Measurements from ENCODE around the gene RHBDL1.
A peak's percentile ranks its signal among the peaks of the same experiment; 100 is the strongest.

RHBDL1 gene

GRCh38 chr16:636206-637080, 39.0 kb upstream of the RHBDL1 start, which contains the start of gene METTL26:
Gene METTL26, minus strand, starts transcription at chr16:636305. Its CDS starts 15 bp downstream, at chr16:636290.
- H3K4me1 Mint-ChIP-seq: peaks cover 7% of the 10 kb centered on the region
- peak within 1 kb of the TSS; percentile 96 to 97 (median 96) for H3K4me3 Mint-ChIP-seq
- H3K36me3 Mint-ChIP-seq (ENCODE audit: low read depth): no peaks in the 10 kb centered on the region
- H3K9me3 Mint-ChIP-seq: no peaks in the 10 kb centered on the region
- peak within 1 kb of the TSS; percentile 95 to 98 (median 98) for H3K27ac Mint-ChIP-seq
- peaks cover 5% of the 10 kb centered on the region for H3K27me3 Mint-ChIP-seq (ENCODE audit: low read depth)
- TF ChIP-seq, protein P1, sequence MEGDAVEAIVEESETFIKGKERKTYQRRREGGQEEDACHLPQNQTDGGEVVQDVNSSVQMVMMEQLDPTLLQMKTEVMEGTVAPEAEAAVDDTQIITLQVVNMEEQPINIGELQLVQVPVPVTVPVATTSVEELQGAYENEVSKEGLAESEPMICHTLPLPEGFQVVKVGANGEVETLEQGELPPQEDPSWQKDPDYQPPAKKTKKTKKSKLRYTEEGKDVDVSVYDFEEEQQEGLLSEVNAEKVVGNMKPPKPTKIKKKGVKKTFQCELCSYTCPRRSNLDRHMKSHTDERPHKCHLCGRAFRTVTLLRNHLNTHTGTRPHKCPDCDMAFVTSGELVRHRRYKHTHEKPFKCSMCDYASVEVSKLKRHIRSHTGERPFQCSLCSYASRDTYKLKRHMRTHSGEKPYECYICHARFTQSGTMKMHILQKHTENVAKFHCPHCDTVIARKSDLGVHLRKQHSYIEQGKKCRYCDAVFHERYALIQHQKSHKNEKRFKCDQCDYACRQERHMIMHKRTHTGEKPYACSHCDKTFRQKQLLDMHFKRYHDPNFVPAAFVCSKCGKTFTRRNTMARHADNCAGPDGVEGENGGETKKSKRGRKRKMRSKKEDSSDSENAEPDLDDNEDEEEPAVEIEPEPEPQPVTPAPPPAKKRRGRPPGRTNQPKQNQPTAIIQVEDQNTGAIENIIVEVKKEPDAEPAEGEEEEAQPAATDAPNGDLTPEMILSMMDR (IDR thresholded peaks at IDR 0.05; ENCODE audit: unreplicated experiment in 3 of 3): no peak

GRCh38 chr16:637081-638018, 38.1 kb upstream of the RHBDL1 start:
- peak overlapping the region; percentile 96 to 97 (median 96) for H3K4me3 Mint-ChIP-seq
- peak overlapping the region; percentile 95 to 98 (median 98) for H3K27ac Mint-ChIP-seq
- H3K27me3 Mint-ChIP-seq (ENCODE audit: low read depth): peaks cover 5% of the 10 kb centered on the region
- TF ChIP-seq, protein P1 (IDR thresholded peaks at IDR 0.05; ENCODE audit: unreplicated experiment in 3 of 3): no peak
- peaks cover 3% of the 10 kb centered on the region for H3K4me1 Mint-ChIP-seq
- H3K9me3 Mint-ChIP-seq: no peaks in the 10 kb centered on the region
- H3K36me3 Mint-ChIP-seq (ENCODE audit: low read depth): no peaks in the 10 kb centered on the region

DNA sequence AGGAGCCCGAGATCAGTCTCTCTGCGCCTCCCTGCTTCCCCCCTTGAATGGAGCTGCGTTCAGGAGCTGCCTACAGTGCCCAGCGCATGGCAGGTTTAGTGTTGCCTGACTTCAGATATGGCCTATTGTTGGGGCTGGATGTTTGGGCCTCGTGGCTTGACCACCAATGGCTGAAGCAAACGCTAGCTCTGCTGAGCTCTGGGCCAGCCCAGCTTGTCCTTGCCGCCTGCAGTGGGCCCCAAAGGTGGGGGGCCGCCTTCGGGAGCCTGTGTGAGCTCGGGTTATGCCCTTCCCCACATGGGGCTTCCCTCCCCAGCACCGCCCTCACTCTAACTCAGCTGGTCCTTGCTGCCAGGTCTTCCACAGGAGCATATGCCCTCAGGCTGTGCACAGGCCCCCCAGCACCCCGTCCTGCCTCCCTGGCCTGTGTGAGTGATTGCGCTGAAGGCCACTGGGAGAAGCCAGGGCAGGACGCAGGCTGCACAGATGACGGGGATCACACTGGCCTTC, 37.4 kb upstream of the RHBDL1 start:
- peaks cover 3% of the 10 kb centered on the region for H3K4me1 Mint-ChIP-seq
- peak overlapping the region; percentile 67 to 76 (median 68) for H3K4me3 Mint-ChIP-seq
- H3K36me3 Mint-ChIP-seq (ENCODE audit: low read depth): no peaks in the 10 kb centered on the region
- H3K27ac Mint-ChIP-seq: peak overlapping the region in 2 of 3 experiments; percentile 7 to 60
- TF ChIP-seq, protein P1 (IDR thresholded peaks at IDR 0.05; ENCODE audit: unreplicated experiment in 3 of 3): no peak
- H3K9me3 Mint-ChIP-seq: no peaks in the 10 kb centered on the region
- peaks cover 5% of the 10 kb centered on the region for H3K27me3 Mint-ChIP-seq (ENCODE audit: low read depth)

DNA sequence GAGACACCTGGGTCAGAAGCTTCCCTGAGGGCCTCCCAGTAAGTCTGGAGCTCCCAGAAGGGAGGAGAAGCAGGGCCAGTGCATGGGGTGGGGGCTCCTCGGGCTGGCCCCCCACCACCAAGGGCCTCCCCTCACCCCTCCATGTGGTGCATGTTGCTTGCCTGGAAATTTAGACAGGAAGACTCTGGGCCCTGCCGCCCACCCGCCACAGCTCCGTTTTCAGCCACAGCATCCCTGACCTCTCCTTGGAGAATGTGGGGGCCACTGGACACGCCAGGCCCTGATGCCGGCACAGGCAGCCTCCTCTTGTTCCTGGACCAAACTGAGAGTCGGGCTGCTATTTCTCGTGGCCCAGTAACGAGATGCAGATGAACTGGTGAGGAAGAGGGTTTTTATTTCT, 36.6 kb upstream of the RHBDL1 start:
- no peaks in the 10 kb centered on the region for H3K36me3 Mint-ChIP-seq (ENCODE audit: low read depth)
- TF ChIP-seq, protein P1 (IDR thresholded peaks at IDR 0.05; ENCODE audit: unreplicated experiment in 3 of 3): no peak
- H3K27ac Mint-ChIP-seq: peak overlapping the region in 2 of 3 experiments; percentile 44 to 57
- no peaks in the 10 kb centered on the region for H3K9me3 Mint-ChIP-seq
- H3K27me3 Mint-ChIP-seq (ENCODE audit: low read depth): peaks cover 9% of the 10 kb centered on the region
- peak overlapping the region; percentile 38 to 60 (median 43) for H3K4me3 Mint-ChIP-seq
- H3K4me1 Mint-ChIP-seq: peaks cover 3% of the 10 kb centered on the region

GRCh38 chr16:640614-641013, 34.9 kb upstream of the RHBDL1 start:
- peaks cover 3% of the 10 kb centered on the region for H3K4me1 Mint-ChIP-seq
- H3K27ac Mint-ChIP-seq: no peak overlapping the region
- H3K27me3 Mint-ChIP-seq (ENCODE audit: low read depth): peaks cover 19% of the 10 kb centered on the region
- H3K4me3 Mint-ChIP-seq: peak overlapping the region; percentile 81 to 83 (median 82)
- H3K36me3 Mint-ChIP-seq (ENCODE audit: low read depth): no peaks in the 10 kb centered on the region
- TF ChIP-seq, protein P1 (IDR thresholded peaks at IDR 0.05; ENCODE audit: unreplicated experiment in 3 of 3): no peak
- H3K9me3 Mint-ChIP-seq: no peaks in the 10 kb centered on the region

Data from nephron (organoid).